AG09319 (cell line): ENCODE results near the gene HHATL.

ENCODE experiments used
- DNase-seq: peaks from one replicate; pipeline ENCODE4 v3.0.0-alpha.2; 2010; ENCODE audit warnings: low read depth; ENCODE audit errors: extremely low read depth
- TF ChIP-seq, protein P1 (sequence below): IDR thresholded peaks from 2 replicates; pipeline ENCODE4 v1.5.1; 2011; ENCODE audit warnings: low read depth, mild to moderate bottlenecking, inconsistent platforms, low read length, moderate library complexity

HHATL gene

DNA sequence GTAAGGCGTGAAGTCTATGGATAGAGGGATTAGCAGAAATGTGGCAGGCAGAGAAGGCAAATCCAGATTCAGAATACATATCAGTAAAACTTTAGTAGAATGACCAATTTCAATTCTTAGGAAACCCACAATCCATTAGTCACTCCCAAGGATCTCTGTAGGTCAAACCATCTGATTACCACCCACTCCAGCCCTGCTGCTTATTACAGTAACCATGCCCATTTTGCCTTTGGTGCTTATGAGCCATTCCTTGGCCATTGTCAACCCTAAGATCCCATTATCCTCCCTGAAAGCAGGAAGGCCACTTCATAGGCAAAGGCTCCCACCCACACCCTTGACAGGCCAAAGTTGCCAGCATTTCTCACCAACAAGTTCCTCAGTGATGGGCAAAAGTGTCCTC lies 22.3 kb downstream of the HHATL start:
- TF ChIP-seq, protein P1, sequence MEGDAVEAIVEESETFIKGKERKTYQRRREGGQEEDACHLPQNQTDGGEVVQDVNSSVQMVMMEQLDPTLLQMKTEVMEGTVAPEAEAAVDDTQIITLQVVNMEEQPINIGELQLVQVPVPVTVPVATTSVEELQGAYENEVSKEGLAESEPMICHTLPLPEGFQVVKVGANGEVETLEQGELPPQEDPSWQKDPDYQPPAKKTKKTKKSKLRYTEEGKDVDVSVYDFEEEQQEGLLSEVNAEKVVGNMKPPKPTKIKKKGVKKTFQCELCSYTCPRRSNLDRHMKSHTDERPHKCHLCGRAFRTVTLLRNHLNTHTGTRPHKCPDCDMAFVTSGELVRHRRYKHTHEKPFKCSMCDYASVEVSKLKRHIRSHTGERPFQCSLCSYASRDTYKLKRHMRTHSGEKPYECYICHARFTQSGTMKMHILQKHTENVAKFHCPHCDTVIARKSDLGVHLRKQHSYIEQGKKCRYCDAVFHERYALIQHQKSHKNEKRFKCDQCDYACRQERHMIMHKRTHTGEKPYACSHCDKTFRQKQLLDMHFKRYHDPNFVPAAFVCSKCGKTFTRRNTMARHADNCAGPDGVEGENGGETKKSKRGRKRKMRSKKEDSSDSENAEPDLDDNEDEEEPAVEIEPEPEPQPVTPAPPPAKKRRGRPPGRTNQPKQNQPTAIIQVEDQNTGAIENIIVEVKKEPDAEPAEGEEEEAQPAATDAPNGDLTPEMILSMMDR, result no peak

DNA sequence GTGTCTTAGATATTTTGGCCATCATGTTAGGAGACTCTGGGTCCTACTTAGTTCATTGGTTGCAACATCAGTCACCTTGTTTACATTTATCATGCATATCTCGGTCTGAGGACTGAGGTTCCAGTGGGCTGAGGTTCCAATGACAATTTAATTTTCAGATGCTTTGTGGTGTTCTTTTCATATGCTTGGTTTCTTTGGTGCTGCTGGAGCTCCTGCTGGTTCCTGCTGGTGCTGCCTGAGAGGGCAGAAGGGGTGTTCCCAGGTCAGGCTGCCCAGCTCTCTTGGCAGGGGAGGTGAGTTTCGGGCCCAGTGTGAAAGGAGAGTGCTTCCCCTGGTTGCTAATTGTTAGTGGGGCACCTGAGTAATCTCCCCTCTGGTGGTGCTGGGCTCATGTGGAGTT lies 24.2 kb downstream of the HHATL start:
- DNase-seq, result no peak
- TF ChIP-seq, protein P1, result no peak

More for the DNA sequence above, 22.3 kb downstream of the HHATL start:
- no peak for DNase-seq

DNA sequence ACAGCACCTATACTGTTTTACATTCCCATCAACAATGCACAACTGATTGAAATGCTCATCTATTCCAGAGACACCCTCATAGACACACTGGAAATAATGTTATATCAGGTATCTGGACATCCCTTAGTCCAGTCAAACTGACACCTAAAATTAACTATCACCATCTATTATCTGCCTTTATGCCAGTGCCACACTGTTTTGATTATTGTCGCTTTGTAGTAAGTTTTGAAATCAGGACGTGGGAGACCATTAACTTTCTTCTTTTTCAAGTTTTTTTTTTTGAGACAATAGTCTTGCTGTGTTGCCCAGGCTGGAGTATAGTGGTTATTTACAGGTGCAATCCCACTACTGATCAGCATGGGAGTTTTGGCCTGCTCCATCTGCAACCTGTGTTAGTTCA lies 26.7 kb downstream of the HHATL start:
- TF ChIP-seq, protein P1, result no peak
- no peak for DNase-seq

DNA sequence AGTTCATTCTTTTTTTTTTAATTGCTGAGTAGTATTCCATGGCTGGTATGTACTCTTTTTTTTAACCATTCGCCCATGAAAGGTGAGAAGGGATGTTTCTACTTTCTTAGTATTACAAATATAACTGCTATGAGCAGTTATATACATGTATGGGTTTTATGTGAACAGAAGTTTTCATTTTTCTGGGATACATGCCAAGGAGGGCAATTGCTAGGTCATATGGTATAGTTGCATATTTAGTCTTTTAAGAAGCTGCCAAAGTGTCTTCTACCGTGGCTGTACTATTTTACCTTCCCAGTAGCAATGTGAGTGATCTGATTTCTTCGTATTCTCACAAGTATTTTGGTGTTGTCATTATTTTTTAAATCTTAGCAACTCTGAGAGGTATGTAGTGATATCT lies 28.5 kb downstream of the HHATL start:
- TF ChIP-seq, protein P1, result no peak
- no peak for DNase-seq

DNA sequence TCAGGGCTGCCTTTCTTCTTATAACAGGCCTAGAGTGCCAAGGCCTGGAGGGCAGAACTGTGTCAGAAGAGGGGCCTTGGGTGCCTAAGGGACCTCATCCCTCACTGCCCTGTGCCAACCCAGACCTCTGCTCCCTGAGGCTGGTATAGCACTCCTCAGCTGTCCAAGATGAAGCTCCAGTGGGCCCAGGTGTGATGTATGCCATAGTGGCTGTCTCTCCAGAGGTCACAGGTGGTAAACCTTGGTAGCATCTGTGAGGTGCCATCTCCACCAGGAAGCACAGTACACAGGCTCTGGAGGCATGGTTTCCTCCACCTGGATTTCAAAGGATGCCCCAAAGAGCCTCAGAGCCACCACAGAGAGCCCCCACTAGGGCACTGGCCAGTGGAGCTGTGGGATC lies 29.5 kb downstream of the HHATL start:
- no peak for DNase-seq
- TF ChIP-seq, protein P1, result no peak

DNA sequence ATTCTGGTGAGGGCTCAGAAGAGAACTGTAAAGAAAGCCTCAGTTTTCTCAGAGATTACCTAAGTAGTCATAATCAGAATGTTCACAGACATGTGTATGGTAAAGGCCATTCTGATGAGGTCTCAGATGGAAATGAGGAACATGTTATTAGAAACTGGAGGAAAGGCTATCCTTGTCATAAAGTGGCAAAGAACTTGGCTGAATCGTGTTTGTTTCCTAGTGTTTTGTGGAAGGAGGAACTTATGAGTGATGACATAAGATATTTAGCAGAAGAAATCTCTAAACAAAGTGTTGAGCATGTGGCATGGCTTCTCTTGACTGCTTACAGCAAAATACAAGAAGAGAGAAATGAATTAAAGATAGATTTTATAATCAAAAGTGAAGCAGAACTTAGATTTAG lies 30.1 kb downstream of the HHATL start:
- DNase-seq, result no peak
- TF ChIP-seq, protein P1, result no peak

DNA sequence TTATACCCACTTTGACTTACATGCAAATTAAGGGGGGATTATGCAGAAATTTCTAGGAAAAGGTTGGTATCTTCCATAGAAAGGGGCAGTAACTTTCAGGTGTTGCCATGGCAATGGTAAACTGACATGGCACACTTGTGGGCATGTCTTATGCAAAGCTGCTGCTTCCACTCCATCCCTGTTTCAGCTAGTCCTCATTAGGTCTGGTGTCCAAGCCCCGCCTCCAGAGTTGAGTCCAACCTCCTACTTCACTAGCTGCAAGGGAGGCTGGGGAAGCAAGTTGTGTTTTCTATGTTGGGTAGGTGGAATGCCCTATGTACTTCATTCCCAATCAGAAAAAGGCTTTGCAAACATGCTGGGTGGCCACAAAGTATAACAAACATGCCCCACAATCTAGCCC lies 31.9 kb downstream of the HHATL start:
- TF ChIP-seq, protein P1, result no peak

More for the DNA sequence above, 31.9 kb downstream of the HHATL start:
- no peak for DNase-seq
